BJ (cell line): ENCODE measurements around the gene CCSAP. TPM values are rescaled to one million over a fixed set of nuclear protein-coding genes. Genes with fewer than 3 reads are reported as not detected.

ENCODE experiments used
- CTCF ChIA-PET: fragments of 350-600 bp; formaldehyde crosslinking; extraction: SDS; loops from one replicate; lab custom pipeline; 2021; ENCODE audit warnings: antibody characterized with exemption, inconsistent platforms; lab: Yijun Ruan, JAX
- POLR2A ChIA-PET: fragments of 300-600 bp; sonication (Branson Sonifier 250); formaldehyde crosslinking; extraction: SDS; loops from one replicate; lab custom pipeline; 2021; ENCODE audit warnings: antibody characterized with exemption; lab: Charles Lee
- DNase-seq: peaks from one replicate; pipeline ENCODE4 v3.0.0-alpha.2; 2011; ENCODE audit warnings: low read depth
- H3K27me3 ChIP-seq: 2 replicates; pipeline ENCODE4 v1.6.0; 2011; ENCODE audit warnings: low read length; ENCODE audit not compliant: control insufficient read depth, insufficient read depth
- H3K36me3 ChIP-seq: 2 replicates; pipeline ENCODE4 v1.5.1; 2011; ENCODE audit warnings: low read length; ENCODE audit not compliant: control insufficient read depth, insufficient read depth
- H3K4me3 ChIP-seq: 2 replicates; pipeline ENCODE4 v1.5.1; 2011; ENCODE audit warnings: low read depth, mild to moderate bottlenecking, control low read depth, low read length
- CTCF ChIP-seq: IDR thresholded peaks from 2 replicates; pipeline ENCODE4 v1.5.1; 2011; ENCODE audit warnings: low read depth, mild to moderate bottlenecking, control low read depth, inconsistent platforms, low read length, moderate library complexity; ENCODE audit not compliant: insufficient read depth
- polyA plus RNA-seq: library from polyadenylated mRNA; depleted of rRNA; stranded (reverse); fragments of >200 nt; gene quantifications from 2 replicates; pipeline ENCODE4 v1.2.3, GENCODE V29; 2011

CCSAP gene
- polyA plus RNA-seq, 1 experiment = 1.4 TPM

GRCh38 chr1:229368347-229368746 is 25.5 kb upstream of the CCSAP start:
- TF ChIP-seq CTCF = no peak
- no peaks in the 10 kb centered on the region for H3K36me3 ChIP-seq
- H3K27me3 ChIP-seq = peaks cover 3% of the 10 kb centered on the region; the same call in 1 of the 2 replicates
- DNase-seq = no peak
- ChIA-PET POLR2A (no interaction called here), CTCF (no interaction called here)
- no peak overlapping the region for H3K4me3 ChIP-seq

GRCh38 chr1:229365569-229365968 is 22.7 kb upstream of the CCSAP start:
- Histone ChIP-seq H3K4me3 (no peak overlapping the region), H3K27me3 (peaks cover 2% of the 10 kb centered on the region; the same call in 1 of the 2 replicates), H3K36me3 (no peaks in the 10 kb centered on the region)
- CTCF ChIA-PET = no interaction called here
- DNase-seq = no peak
- POLR2A ChIA-PET = no interaction called here
- no peak for TF ChIP-seq CTCF

GRCh38 chr1:229364207-229365065 is 21.6 kb upstream of the CCSAP start:
- no peak for TF ChIP-seq CTCF
- no peak for DNase-seq
- H3K36me3 ChIP-seq = no peaks in the 10 kb centered on the region
- no peak overlapping the region for H3K4me3 ChIP-seq
- ChIA-PET CTCF (no interaction called here), POLR2A (no interaction called here)
- 0 out of 2 replicates have a peak, but pooled peaks cover 1% of the 10 kb centered on the region for H3K27me3 ChIP-seq

GRCh38 chr1:229363723-229364122 is 20.9 kb upstream of the CCSAP start:
- POLR2A ChIA-PET = no interaction called here

More at GRCh38 chr1:229363723-229364122, 20.9 kb upstream of the CCSAP start:
- Histone ChIP-seq H3K36me3 (no peaks in the 10 kb centered on the region), H3K27me3 (peaks cover 1% of the 10 kb centered on the region; the same call in 1 of the 2 replicates), H3K4me3 (no peak overlapping the region)
- DNase-seq = no peak
- TF ChIP-seq CTCF = no peak
- CTCF ChIA-PET = no interaction called here
